Gastroesophageal sphincter (tissue), 4 donors: Measurements from ENCODE around the gene PLPP7. TPM values are rescaled to one million over a fixed set of nuclear protein-coding genes. Genes with fewer than 3 reads are reported as not detected.
A peak's percentile ranks its signal among the peaks of the same experiment; 100 is the strongest.
"Not testable (repeated sequence)": the region's sequence is repeated elsewhere in the genome, so short reads cannot be mapped to it uniquely, and the experiment has no call there.

Source experiments
- ATAC-seq: fragments of 150-250 bp; one replicate; pipeline ENCODE4 v1.9.1; 2016; ENCODE audit warnings: mild to moderate bottlenecking, moderate library complexity
- H3K27ac ChIP-seq, 4 donors: fragments of 200-600 bp; sonication (generic) in 3 of 4; 1 replicate in 3 of 4; 2 replicates in 1 of 4; pipeline ENCODE4 v1.5.1; 2016 to 2019
- H3K27me3 ChIP-seq: fragments of 200-600 bp; sonication (generic); one replicate; pipeline ENCODE4 v1.5.1; 2019
- H3K36me3 ChIP-seq, 2 donors: fragments of 200-600 bp; sonication (generic); one replicate each; pipeline ENCODE4 v1.5.1; 2019; ENCODE audit warnings: control low read depth in 1 of 2
- H3K4me1 ChIP-seq, 3 donors: fragments of 200-600 bp; sonication (generic); 1 replicate in 2 of 3; 2 replicates in 1 of 3; pipeline ENCODE4 v1.5.1; 2016 to 2019; ENCODE audit warnings: control low read depth in 2 of 3
- H3K4me3 ChIP-seq, 2 donors: fragments of 200-600 bp; sonication (generic); one replicate each; pipeline ENCODE4 v1.5.1; 2019; ENCODE audit warnings: mild to moderate bottlenecking in 1 of 2, moderate library complexity in 1 of 2
- H3K9me3 ChIP-seq, 3 donors: fragments of 200-600 bp; sonication (generic); one replicate each; pipeline ENCODE4 v1.5.1; 2017 to 2019; ENCODE audit warnings: control low read depth in 2 of 3
- CTCF ChIP-seq, 4 experiments: fragments of 200-600 bp in 2 of 4; fragments of 450-650 bp in 2 of 4; sonication (generic) in 1 of 4; IDR thresholded peaks; one replicate each; pipeline ENCODE4 v1.5.1; 2017 to 2019; ENCODE audit warnings: antibody characterized with exemption in 4 of 4, mild to moderate bottlenecking in 2 of 4, moderate library complexity in 2 of 4
- EP300 ChIP-seq: sonication (generic); formaldehyde crosslinking; IDR thresholded peaks from one replicate; pipeline ENCODE4 v1.6.1; 2017; ENCODE audit warnings: antibody characterized with exemption, mild to moderate bottlenecking
- POLR2A ChIP-seq, 2 donors: fragments of 450-650 bp; IDR thresholded peaks; one replicate each; pipeline ENCODE4 v1.6.1; 2017; ENCODE audit warnings: antibody characterized with exemption in 2 of 2, mild to moderate bottlenecking in 2 of 2, moderate library complexity in 1 of 2
- POLR2AphosphoS5 ChIP-seq: sonication (generic); formaldehyde crosslinking; IDR thresholded peaks from one replicate; pipeline ENCODE4 v1.6.1; 2017; ENCODE audit warnings: antibody characterized with exemption
- WGBS, 2 donors: methylation state at CpG; one replicate each; pipeline ENCODE4 v1.1.5; 2018; ENCODE audit warnings: low coverage in 1 of 2; 5-methylcytosine and 5-hydroxymethylcytosine counted together
- total RNA-seq, 4 donors: library from RNA; depleted of rRNA; stranded (reverse); fragments of >200 nt; gene quantifications; one replicate each; pipeline ENCODE4 v1.1.0, GENCODE V29; 2016

PLPP7 gene
- total RNA-seq = 10 to 100 TPM in 3 of 4 donors, 1 to 10 TPM in 1; 9.7 to 21.1 (median 12.0) TPM

DNA sequence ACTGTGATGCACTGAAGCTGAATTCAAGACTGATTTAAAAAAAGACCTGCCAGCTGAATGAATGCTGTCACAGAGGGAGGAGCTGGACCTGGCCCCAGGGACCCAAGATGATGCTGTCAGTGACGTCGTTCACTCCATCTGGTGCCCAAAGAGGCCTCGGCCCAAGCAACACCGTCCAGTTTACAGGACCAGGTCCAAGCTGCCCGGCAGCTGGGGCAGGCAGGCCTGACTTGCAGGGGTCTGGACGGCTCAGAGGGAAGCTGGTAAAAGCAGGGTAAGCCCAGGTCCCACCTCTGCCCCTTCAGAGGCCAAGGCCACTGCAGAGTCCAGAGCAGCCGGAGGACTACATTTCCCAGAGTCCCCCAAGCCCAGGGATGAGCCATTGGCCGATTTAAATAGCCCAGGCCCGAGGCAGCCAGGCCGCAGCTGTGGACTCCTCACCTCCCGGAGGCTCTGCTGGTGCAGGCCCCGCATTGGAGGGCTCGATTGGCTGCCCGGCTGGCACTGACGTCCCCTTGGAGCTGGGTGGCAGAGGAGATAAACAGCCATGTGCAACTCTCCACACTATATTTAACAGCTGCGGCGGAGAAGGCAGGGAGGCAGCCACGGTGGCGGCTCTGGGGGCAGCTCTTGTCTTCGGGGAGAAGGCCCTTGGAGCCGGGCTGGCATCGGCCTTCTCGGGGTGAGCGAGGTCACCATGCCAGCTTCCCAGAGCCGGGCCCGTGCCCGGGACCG, at the start of gene PLPP7:
TSS of gene PLPP7 (plus strand) at position 423 of the 735 bp plus-strand sequence. CDS start at position 698, 275 bp downstream.
- Histone ChIP-seq H3K9me3 (no peaks in the 10 kb centered on the region), H3K36me3 (peaks cover 0 to 7% of the 10 kb centered on the region in 2 donors), H3K27me3 (no peaks in the 10 kb centered on the region), H3K27ac (peak within 1 kb of the TSS; percentile 7 to 82 (median 72)), H3K4me3 (peak within 1 kb of the TSS; percentile 43 to 61), H3K4me1 (peaks cover 0 to 41% (median 6%) of the 10 kb centered on the region in 3 donors)
- WGBS, 2 donors = 0 to 60% methylated on average over 2 of the region's 28 CpGs
- TF ChIP-seq CTCF (IDR thresholded peaks at IDR 0.05) (no peak), EP300 (no peak), POLR2A (IDR thresholded peaks at IDR 0.05) (no peak), POLR2AphosphoS5 (no peak)
- ATAC-seq = peak; percentile 95

DNA sequence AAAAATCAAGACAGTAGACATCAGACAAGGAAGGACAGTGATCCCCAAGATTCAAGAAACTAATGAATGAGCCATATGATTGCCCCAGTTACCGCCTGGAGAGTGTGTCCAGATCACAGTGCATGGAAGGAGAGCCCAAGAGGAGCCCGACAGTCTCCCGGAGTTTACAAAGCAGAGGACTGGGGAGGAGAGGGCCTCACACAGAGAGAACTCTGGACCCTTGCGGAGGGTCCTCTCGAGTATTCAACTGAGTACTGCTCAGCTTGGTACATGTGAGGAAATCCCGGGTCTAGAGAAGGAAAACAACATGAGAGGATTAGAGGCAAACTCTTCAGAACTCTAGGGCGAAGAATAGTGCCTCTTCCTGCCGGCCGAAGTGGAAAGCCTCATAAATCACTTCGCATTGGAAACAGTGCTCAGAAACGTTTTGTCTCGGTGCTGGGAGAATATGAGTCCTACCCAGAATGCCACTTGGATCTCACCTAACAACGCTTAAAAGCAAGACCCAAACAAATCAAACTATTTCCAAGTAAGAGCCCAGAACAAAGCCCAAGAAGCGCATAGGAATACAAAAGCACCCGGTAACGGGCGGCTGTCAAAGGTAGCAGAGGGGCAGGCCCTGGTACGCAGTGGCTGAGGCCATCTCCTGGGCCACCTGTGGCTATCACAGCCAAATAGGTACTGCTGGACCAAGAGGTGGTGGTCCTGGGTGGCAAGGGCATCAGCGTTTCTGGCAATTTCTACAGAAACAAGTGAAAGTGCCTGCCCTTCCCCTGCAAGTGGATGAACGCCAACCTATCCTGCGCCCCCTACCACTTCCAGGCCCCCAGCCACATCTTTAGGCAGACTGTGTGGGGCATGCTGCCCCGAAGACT, 49.2 kb upstream of the PLPP7 start:
- H3K9me3 ChIP-seq = no peaks in the 10 kb centered on the region
- H3K4me3 ChIP-seq = no peak overlapping the region
- H3K27me3 ChIP-seq = no peaks in the 10 kb centered on the region
- TF ChIP-seq EP300 = no peak
- no peak for TF ChIP-seq POLR2A (IDR thresholded peaks at IDR 0.05)
- no peak for TF ChIP-seq CTCF (IDR thresholded peaks at IDR 0.05)
- no peak for TF ChIP-seq POLR2AphosphoS5
- no peak overlapping the region for H3K27ac ChIP-seq
- H3K36me3 ChIP-seq = peaks cover 0 to 10% of the 10 kb centered on the region in 2 donors
- WGBS, 2 donors = 60 to 74% methylated on average over 10 to 22 of the region's 22 CpGs
- ATAC-seq = no peak
- H3K4me1 ChIP-seq = peaks cover 0 to 24% (median 10%) of the 10 kb centered on the region in 3 donors

DNA sequence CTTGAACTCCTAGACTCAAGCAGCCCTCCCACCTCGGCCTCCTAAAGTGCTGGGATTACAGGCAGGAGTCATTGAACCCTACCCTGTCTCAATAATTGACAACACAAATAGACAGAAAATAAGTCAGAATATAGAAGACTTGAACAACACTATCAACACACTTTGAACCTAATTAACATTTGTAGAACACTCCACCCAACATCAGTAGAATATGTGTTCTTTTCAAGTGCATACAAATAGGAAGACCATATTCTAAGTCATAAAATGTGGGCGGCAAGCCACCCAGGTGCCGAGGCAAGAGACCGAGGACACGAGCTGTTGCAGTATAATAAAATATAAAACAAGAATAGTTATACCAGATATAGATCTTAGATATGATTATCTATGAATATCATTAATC, 45.2 kb upstream of the PLPP7 start:
- H3K27ac ChIP-seq, H3K36me3 ChIP-seq, H3K9me3 ChIP-seq, H3K4me3 ChIP-seq, ATAC-seq, H3K4me1 ChIP-seq, H3K27me3 ChIP-seq: not testable (repeated sequence)
- 72 to 87% methylated on average over 5 of the region's 5 CpGs for WGBS, 2 donors

- Histone ChIP-seq H3K4me1 (no peaks in the 10 kb centered on the region), H3K27ac (no peak overlapping the region), H3K4me3 (no peak overlapping the region), H3K27me3 (no peaks in the 10 kb centered on the region), H3K9me3 (no peaks in the 10 kb centered on the region), H3K36me3 (no peaks in the 10 kb centered on the region)
- TF ChIP-seq POLR2AphosphoS5 (no peak), EP300 (no peak), POLR2A (IDR thresholded peaks at IDR 0.05) (no peak)
- WGBS, 2 donors = 61 to 78% methylated on average over 4 of the region's 4 CpGs
- no peak for ATAC-seq
Observed at GRCh38 chr9:131246618-131247017, 42.9 kb upstream of the PLPP7 start.

DNA sequence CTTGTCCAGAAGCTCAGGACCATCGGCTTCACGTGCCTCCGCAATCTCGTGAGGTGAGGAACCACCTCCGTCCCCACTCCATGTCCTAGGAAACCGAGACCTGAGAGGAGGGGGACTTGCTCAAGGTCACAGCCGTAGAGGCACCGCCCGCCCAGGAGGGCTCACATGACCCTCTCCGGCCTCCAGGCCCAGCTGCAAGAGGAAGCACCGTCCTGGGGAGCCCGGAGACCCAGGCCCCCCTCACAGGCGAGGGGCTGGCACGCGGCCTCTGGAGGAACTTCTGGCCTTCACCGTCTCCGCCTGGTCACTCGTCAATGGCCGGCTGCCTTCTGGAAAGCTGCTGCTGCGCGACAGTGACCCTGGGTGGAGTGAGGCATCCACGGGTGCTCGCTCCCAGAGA, 37.4 kb upstream of the PLPP7 start:
- H3K27ac ChIP-seq = peak overlapping the region in 2 of 4 donors; percentile 31 to 50
- TF ChIP-seq CTCF (IDR thresholded peaks at IDR 0.05) (no peak), POLR2A (IDR thresholded peaks at IDR 0.05) (no peak), EP300 (no peak), POLR2AphosphoS5 (no peak)

More for the DNA sequence above, 37.4 kb upstream of the PLPP7 start:
- H3K4me1 ChIP-seq = peaks cover 0 to 19% (median 6%) of the 10 kb centered on the region in 3 donors
- ATAC-seq = no peak
- H3K9me3 ChIP-seq = no peaks in the 10 kb centered on the region
- no peaks in the 10 kb centered on the region for H3K27me3 ChIP-seq
- WGBS, 2 donors = no CpG with 5 or more reads among the region's 23 CpGs
- peak overlapping the region in 1 of 2 donors; percentile 28 for H3K4me3 ChIP-seq
- H3K36me3 ChIP-seq = no peaks in the 10 kb centered on the region
